Keratinocyte (primary cell): Measurements from ENCODE around the gene ARHGEF37. TPM values are rescaled to one million over a fixed set of nuclear protein-coding genes. Genes with fewer than 3 reads are reported as not detected.

ENCODE experiments used
- DNase-seq: peaks from one replicate; pipeline ENCODE4 v3.0.0-alpha.2; 2011; ENCODE audit warnings: low read depth, missing footprints, low spot score
- FAIRE-seq: peaks from 2 replicates; lab custom pipeline; 2011; peaks lifted over from hg19 to GRCh38; lab: Jason Lieb, UNC
- H2AFZ ChIP-seq: 2 replicates; pipeline ENCODE4 v1.6.0; 2012; ENCODE audit warnings: low read length, control low read depth, inconsistent platforms; ENCODE audit not compliant: control insufficient read depth
- H3K27ac ChIP-seq: 2 replicates; pipeline ENCODE4 v1.5.1; 2011; ENCODE audit warnings: low read length; ENCODE audit not compliant: control insufficient read depth, insufficient read depth
- H3K27me3 ChIP-seq: 3 replicates; pipeline ENCODE4 v1.6.0; 2011; ENCODE audit warnings: low read length; ENCODE audit not compliant: control insufficient read depth, insufficient read depth; ENCODE audit errors: extremely low read depth
- H3K36me3 ChIP-seq, 2 experiments: 2 replicates in 1 of 2; 3 replicates in 1 of 2; pipeline ENCODE4 v1.5.1; 2011; ENCODE audit warnings: low read length in 2 of 2, mild to moderate bottlenecking in 1 of 2; ENCODE audit not compliant: control insufficient read depth in 2 of 2, insufficient read depth in 2 of 2; ENCODE audit errors: extremely low read depth in 1 of 2
- H3K4me1 ChIP-seq: 3 replicates; pipeline ENCODE4 v1.5.1; 2011; ENCODE audit warnings: low read length; ENCODE audit not compliant: control insufficient read depth, insufficient read depth; ENCODE audit errors: extremely low read depth
- H3K4me2 ChIP-seq: 3 replicates; pipeline ENCODE4 v1.6.0; 2011; ENCODE audit warnings: low read depth, low read length; ENCODE audit not compliant: control insufficient read depth, insufficient read depth; ENCODE audit errors: extremely low read depth
- H3K4me3 ChIP-seq, 3 experiments: fragments of 200-600 bp in 1 of 3; sonication (generic) in 1 of 3; 2 replicates in 2 of 3; 3 replicates in 1 of 3; pipeline ENCODE4 v1.5.1; 2011 to 2016; ENCODE audit warnings: low read length in 3 of 3, mild to moderate bottlenecking in 3 of 3, control low read depth in 2 of 3, inconsistent platforms in 1 of 3, low read depth in 1 of 3, mixed read lengths in 1 of 3, mixed run types in 1 of 3, moderate library complexity in 1 of 3; ENCODE audit not compliant: control insufficient read depth in 2 of 3, insufficient read depth in 2 of 3; ENCODE audit errors: extremely low read depth in 1 of 3
- H3K79me2 ChIP-seq: 2 replicates; pipeline ENCODE4 v1.6.0; 2012; ENCODE audit warnings: low read length; ENCODE audit not compliant: control insufficient read depth, insufficient read depth
- H3K9ac ChIP-seq: 3 replicates; pipeline ENCODE4 v1.6.0; 2011; ENCODE audit warnings: low read length; ENCODE audit not compliant: control insufficient read depth, insufficient read depth; ENCODE audit errors: extremely low read depth
- H3K9me1 ChIP-seq: 3 replicates; pipeline ENCODE4 v1.6.0; 2011; ENCODE audit warnings: low read length; ENCODE audit not compliant: control insufficient read depth, insufficient read depth; ENCODE audit errors: extremely low read depth
- H3K9me3 ChIP-seq: 2 replicates; pipeline ENCODE4 v1.5.1; 2012; ENCODE audit warnings: low read depth, low read length; ENCODE audit not compliant: control insufficient read depth
- H4K20me1 ChIP-seq: 3 replicates; pipeline ENCODE4 v1.6.0; 2011; ENCODE audit warnings: low read length; ENCODE audit not compliant: control insufficient read depth, insufficient read depth; ENCODE audit errors: extremely low read depth
- EZH2 ChIP-seq: IDR thresholded peaks from one replicate; pipeline ENCODE4 v1.6.1; 2012; ENCODE audit warnings: inconsistent platforms, mild to moderate bottlenecking, low read length, moderate library complexity
- dilution Hi-C: fragments of 300-500 bp; cut with MboI; formaldehyde crosslinking; loops from one replicate; pipeline ENCODE4 v1.7.0; 2020; ENCODE audit warnings: low sequenced_read_pairs; ENCODE audit not compliant: extremely low pct_ligation_motif_present
- polyA plus RNA-seq, 5 experiments: library from polyadenylated mRNA; depleted of rRNA in 3 of 5; stranded (reverse) in 3 of 5; stranded (forward) in 1 of 5; unstranded in 1 of 5; fragments of >200 nt; gene quantifications; 1 replicate in 1 of 5; 2 replicates in 3 of 5; 3 replicates in 1 of 5; pipeline versions ENCODE4 v1.2.1 to v1.2.3, GENCODE V29; 2011 to 2012; ENCODE audit warnings: missing spikeins in 2 of 5, low read depth in 1 of 5, low replicate concordance in 1 of 5
- TF ChIP-seq, protein P1 (sequence below), 3 experiments: IDR thresholded peaks in 1 of 3; conservative IDR thresholded peaks in 1 of 3; optimal IDR thresholded peaks in 1 of 3; 2 replicates in 2 of 3; 3 replicates in 1 of 3; pipeline versions ENCODE3 to v1.5.1; 2011; ENCODE audit warnings: low read length in 3 of 3, mild to moderate bottlenecking in 3 of 3, moderate library complexity in 2 of 3, control low read depth in 1 of 3, inconsistent platforms in 1 of 3; ENCODE audit not compliant: insufficient read depth in 2 of 3; ENCODE audit errors: extremely low read depth in 1 of 3

ARHGEF37 gene
- polyA plus RNA-seq, 1 donor (not counting 4 experiments of a cell fraction or from before 2014, with no cell fraction given), result 8.7 TPM

DNA sequence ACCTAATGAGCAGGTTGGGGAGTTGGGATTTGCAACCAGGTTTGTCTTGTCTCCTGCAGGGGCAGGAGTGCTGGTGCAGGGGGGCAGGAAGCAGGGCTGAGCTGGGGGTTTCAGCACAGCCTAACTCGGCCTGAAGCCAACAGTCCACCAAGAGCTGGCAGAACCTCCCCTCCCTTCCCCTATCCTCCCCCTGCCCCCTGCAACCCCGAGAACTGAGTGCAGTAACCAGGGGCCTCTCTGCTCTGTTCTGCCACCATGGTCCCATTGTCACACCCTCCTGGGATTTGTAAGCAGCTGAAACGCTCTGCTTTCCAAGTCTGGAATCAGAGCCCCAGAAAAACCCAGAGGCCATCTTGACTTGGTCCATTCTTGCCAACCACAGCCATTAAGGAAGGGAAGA lies 72.9 kb downstream of the ARHGEF37 start:
- Histone ChIP-seq H3K9me1 (no peaks in the 10 kb centered on the region), H3K36me3 (no peaks in the 10 kb centered on the region), H4K20me1 (no peaks in the 10 kb centered on the region), H3K9ac (no peak overlapping the region), H3K27ac (no peak overlapping the region), H2AFZ (no peak overlapping the region), H3K4me2 (no peak overlapping the region), H3K27me3 (no peaks in the 10 kb centered on the region), H3K4me1 (no peaks in the 10 kb centered on the region), H3K4me3 (no peak overlapping the region), H3K79me2 (no peaks in the 10 kb centered on the region), H3K9me3 (no peaks in the 10 kb centered on the region)
- dilution Hi-C loops, result no loop called here
- no peak for DNase-seq
- FAIRE-seq, result no peak
- TF ChIP-seq, protein P1, sequence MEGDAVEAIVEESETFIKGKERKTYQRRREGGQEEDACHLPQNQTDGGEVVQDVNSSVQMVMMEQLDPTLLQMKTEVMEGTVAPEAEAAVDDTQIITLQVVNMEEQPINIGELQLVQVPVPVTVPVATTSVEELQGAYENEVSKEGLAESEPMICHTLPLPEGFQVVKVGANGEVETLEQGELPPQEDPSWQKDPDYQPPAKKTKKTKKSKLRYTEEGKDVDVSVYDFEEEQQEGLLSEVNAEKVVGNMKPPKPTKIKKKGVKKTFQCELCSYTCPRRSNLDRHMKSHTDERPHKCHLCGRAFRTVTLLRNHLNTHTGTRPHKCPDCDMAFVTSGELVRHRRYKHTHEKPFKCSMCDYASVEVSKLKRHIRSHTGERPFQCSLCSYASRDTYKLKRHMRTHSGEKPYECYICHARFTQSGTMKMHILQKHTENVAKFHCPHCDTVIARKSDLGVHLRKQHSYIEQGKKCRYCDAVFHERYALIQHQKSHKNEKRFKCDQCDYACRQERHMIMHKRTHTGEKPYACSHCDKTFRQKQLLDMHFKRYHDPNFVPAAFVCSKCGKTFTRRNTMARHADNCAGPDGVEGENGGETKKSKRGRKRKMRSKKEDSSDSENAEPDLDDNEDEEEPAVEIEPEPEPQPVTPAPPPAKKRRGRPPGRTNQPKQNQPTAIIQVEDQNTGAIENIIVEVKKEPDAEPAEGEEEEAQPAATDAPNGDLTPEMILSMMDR (optimal IDR thresholded peaks at IDR 0.05 in 1 of 3, IDR thresholded peaks at IDR 0.05 in 1 of 3, conservative IDR thresholded peaks at IDR 0.05 in 1 of 3; ENCODE audit: extremely low read depth in 1 of 3, insufficient read depth in 2 of 3, low read length in 3 of 3), result no peak
- TF ChIP-seq EZH2, result no peak

DNA sequence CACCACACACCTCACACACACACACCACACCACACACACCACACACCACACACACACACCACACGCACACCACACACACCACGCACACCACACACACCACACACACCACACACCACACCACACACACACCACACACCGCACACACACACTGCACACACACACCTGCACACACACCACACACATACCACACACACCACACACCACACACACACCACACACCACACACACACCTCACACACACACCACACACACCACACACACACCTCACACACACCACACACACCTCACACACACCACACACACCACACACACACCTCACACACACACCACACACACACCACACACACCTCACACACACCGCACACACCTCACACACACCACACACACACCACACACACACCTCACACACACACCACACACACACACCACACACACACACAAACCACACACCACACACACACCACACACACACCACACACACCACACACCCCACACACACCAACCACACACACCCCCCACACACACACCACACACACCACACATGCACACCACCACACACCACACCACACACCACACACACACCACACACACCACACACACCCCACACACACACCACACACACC lies 73.7 kb downstream of the ARHGEF37 start:
- Histone ChIP-seq H3K36me3 (no peaks in the 10 kb centered on the region), H2AFZ (no peak overlapping the region), H3K4me1 (no peaks in the 10 kb centered on the region), H4K20me1 (no peaks in the 10 kb centered on the region), H3K9me3 (no peaks in the 10 kb centered on the region), H3K79me2 (no peaks in the 10 kb centered on the region), H3K27me3 (no peaks in the 10 kb centered on the region), H3K4me2 (no peak overlapping the region), H3K9me1 (no peaks in the 10 kb centered on the region), H3K27ac (no peak overlapping the region), H3K4me3 (no peak overlapping the region), H3K9ac (no peak overlapping the region)
- FAIRE-seq (no peak), DNase-seq (no peak)
- TF ChIP-seq, protein P1 (optimal IDR thresholded peaks at IDR 0.05 in 1 of 3, IDR thresholded peaks at IDR 0.05 in 1 of 3, conservative IDR thresholded peaks at IDR 0.05 in 1 of 3; ENCODE audit: extremely low read depth in 1 of 3, insufficient read depth in 2 of 3, low read length in 3 of 3), result no peak
- no peak for TF ChIP-seq EZH2
- dilution Hi-C loops, result no loop called here
